WERI-Rb-1 (cell line): ENCODE results near the gene ATP9A.

Experiments used
- DNase-seq: peaks from one replicate; pipeline ENCODE4 v3.0.0-alpha.2; 2020
- H3K27ac ChIP-seq: fragments of 250-450 bp; sonication (Bioruptor Pico); 2 replicates; pipeline ENCODE4 v1.5.1; 2020; ENCODE audit warnings: mild to moderate bottlenecking, moderate library complexity
- H3K27me3 ChIP-seq: fragments of 250-450 bp; sonication (Bioruptor Pico); 2 replicates; pipeline ENCODE4 v1.5.1; 2021; ENCODE audit warnings: mild to moderate bottlenecking, low read depth, moderate library complexity; ENCODE audit not compliant: insufficient read depth, severe bottlenecking
- H3K36me3 ChIP-seq: fragments of 250-450 bp; sonication (Bioruptor Pico); 2 replicates; pipeline ENCODE4 v1.5.1; 2020; ENCODE audit warnings: mild to moderate bottlenecking, moderate library complexity
- H3K4me3 ChIP-seq: 2 replicates; pipeline ENCODE4 v1.5.1; 2011; ENCODE audit warnings: low read depth, mild to moderate bottlenecking, control low read depth, low read length
- H3K9me3 ChIP-seq: fragments of 250-450 bp; sonication (Bioruptor Pico); 2 replicates; pipeline ENCODE4 v1.5.1; 2021; ENCODE audit warnings: mild to moderate bottlenecking, moderate library complexity; ENCODE audit not compliant: severe bottlenecking
- TF ChIP-seq, protein P1 (sequence below): IDR thresholded peaks from 2 replicates; pipeline ENCODE4 v1.5.1; 2011; ENCODE audit warnings: low read depth, mild to moderate bottlenecking, control low read depth, inconsistent platforms, low read length

The ATP9A gene

DNA sequence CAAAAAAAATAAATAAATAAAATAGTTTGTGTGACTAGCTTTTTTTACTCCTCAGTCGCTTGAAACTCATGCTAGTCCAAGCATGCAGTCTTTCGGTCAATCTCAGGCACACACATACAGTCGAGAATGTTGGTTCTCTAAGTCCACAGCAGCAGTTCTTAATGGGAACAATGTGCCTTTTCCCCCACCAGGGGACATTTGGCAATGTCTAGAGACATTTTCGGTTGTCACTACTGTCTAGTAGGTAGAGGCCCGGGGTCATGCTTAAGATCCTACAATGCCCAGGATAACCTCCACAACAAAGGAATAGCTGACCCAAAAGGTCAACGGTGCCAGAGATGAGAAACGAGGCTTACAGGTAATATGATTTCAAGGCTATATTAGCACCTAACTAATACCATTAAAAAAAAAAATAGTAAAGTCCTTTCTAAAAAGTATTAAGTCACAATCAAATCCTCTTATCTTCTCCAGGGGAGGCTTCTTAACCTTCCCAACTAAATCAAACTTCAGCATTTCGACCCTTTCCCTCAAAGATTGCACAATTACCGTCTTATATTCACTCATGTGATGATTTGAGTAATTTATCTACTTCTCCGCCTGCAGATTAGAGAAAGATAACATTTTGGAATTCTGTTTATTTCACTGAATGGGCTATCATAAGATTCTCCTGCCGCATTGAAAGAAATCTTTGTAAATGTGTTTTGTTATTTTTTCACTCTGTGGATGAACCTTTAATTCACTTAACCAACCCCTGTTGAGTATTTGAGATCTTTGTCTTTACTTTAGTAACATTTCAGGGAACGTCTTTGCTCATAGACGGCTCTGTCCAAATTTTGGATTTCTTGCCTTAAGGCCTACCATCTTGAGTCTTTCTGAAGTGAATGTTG, 42.2 kb upstream of the ATP9A start:
- TF ChIP-seq, protein P1, sequence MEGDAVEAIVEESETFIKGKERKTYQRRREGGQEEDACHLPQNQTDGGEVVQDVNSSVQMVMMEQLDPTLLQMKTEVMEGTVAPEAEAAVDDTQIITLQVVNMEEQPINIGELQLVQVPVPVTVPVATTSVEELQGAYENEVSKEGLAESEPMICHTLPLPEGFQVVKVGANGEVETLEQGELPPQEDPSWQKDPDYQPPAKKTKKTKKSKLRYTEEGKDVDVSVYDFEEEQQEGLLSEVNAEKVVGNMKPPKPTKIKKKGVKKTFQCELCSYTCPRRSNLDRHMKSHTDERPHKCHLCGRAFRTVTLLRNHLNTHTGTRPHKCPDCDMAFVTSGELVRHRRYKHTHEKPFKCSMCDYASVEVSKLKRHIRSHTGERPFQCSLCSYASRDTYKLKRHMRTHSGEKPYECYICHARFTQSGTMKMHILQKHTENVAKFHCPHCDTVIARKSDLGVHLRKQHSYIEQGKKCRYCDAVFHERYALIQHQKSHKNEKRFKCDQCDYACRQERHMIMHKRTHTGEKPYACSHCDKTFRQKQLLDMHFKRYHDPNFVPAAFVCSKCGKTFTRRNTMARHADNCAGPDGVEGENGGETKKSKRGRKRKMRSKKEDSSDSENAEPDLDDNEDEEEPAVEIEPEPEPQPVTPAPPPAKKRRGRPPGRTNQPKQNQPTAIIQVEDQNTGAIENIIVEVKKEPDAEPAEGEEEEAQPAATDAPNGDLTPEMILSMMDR: peak; percentile 41
- Histone ChIP-seq H3K27me3 (no peaks in the 10 kb centered on the region), H3K36me3 (no peaks in the 10 kb centered on the region), H3K4me3 (no peak overlapping the region), H3K9me3 (no peaks in the 10 kb centered on the region), H3K27ac (no peak overlapping the region)
- peak; percentile 33 for DNase-seq

DNA sequence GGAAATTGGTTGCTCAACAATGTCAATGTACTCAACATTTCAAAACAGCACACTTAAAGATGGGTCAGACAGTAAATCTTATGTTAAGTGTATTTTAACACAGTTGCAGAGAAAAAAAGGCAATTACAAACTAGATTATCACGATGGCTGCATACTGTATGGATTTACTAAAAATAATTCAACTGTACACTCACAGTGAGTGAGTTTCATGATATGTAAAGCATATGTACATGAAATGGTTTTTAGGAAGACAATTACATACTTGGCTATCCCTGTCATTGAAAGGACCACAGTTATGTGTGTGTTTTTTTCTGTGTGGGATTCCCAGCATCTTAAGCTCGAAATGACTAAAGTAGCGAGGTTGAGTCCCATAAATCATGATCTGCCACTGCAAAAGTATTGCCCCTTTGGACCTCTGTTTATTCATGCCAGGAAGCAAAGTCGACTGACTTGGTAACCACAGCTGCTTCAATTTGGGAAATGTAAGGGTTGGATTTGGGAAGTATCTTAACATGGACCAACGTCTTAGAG, 39.6 kb upstream of the ATP9A start:
- Histone ChIP-seq H3K4me3 (no peak overlapping the region), H3K9me3 (no peaks in the 10 kb centered on the region)
- DNase-seq: no peak

DNA sequence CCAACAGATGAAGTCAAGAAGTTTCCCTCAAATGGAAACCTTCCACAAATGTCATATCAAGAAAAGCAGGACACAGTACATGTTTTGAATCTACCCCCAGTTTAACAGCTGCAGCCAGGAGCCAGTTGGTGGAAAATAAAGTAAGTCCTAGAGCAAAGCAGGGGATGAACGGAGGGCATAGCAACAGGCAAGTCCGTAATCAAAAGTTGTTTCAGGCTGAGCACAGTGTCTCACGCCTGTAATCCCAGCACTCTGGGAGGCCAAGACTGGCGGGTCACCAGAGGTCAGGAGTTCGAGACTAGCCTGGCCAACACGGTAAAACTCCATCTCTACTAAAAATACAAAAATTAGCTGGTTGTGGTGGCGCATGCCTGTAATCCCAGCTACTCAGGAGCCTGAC, 36.6 kb upstream of the ATP9A start:
- TF ChIP-seq, protein P1: no peak
- no peaks in the 10 kb centered on the region for H3K9me3 ChIP-seq
- H3K4me3 ChIP-seq: no peak overlapping the region
- DNase-seq: no peak
- no peaks in the 10 kb centered on the region for H3K27me3 ChIP-seq
- H3K36me3 ChIP-seq: no peaks in the 10 kb centered on the region
- no peak overlapping the region for H3K27ac ChIP-seq

More for the DNA sequence above, 39.6 kb upstream of the ATP9A start:
- TF ChIP-seq, protein P1: no peak
- H3K27me3 ChIP-seq: no peaks in the 10 kb centered on the region
- H3K27ac ChIP-seq: no peak overlapping the region
- H3K36me3 ChIP-seq: no peaks in the 10 kb centered on the region

DNA sequence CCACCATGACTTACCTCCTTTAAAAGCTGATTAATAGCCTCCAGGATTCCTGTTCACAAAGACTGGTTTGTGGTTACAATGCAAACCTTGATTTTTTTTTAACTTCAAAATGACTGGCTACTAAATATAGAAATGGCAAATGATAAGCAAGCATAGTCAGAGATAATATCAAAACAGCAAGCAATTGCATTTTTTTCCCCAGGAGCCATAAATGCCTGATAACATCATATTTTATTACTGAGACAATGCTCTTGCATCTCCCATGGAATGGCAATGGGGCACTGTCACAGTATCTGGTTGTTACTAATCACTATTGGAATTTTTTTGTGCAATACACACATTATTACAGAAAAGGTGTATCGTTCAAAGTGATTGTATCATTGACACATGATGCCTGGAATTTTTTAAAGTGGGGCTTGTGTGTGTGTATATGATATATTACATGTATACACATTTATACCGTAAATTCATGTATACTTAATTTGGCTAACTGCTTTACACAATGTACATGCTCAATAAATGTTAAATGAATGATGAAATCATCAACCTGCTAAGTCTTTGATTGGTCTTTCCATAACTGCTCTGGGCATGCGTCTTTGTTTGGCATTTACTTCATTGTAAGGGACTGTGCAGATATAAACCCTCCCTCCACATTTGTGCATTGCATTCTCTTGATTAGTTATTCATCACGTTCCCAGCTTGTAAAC, 35.1 kb upstream of the ATP9A start:
- H3K9me3 ChIP-seq: no peaks in the 10 kb centered on the region
- DNase-seq: no peak
- H3K4me3 ChIP-seq: no peak overlapping the region
- no peaks in the 10 kb centered on the region for H3K36me3 ChIP-seq
- TF ChIP-seq, protein P1: no peak
- no peaks in the 10 kb centered on the region for H3K27me3 ChIP-seq
- no peak overlapping the region for H3K27ac ChIP-seq

DNA sequence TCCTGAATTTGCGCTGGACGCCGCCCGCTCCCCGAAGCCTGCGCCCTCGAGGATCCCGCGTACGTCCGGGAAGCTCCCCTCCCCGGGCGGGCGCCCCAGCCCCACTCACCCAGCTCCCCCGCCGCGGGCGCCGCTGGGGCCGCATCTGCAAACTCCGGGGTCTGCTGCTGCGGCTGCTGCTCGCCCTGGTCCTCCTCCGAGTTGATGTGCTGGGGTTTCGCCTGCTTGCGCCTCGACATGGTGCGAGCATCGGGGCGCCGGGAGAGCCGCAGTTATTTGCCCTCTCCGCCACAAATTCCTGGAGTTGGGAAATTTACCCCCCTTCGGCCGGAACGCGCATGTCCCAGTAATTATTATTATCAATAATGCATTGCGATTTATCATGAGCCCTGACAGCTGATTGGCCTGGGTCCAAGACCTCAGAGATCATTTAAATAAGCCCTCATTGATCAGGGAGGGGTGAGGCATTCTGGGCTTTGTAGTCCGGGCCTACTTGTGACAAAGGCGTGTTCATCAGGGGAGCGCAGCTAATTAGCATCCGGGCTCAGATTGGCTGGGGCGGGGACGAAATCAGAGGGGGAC, 34.1 kb upstream of the ATP9A start, which contains the start of gene SALL4:
Gene SALL4 (minus strand): TSS at position 352 of the 582 bp plus-strand sequence. CDS start 113 bp downstream, at position 239.
- Histone ChIP-seq H3K27ac (no peak within 1 kb of the TSS), H3K27me3 (no peaks in the 10 kb centered on the region), H3K36me3 (no peaks in the 10 kb centered on the region), H3K4me3 (no peak within 1 kb of the TSS), H3K9me3 (no peaks in the 10 kb centered on the region)
- DNase-seq: no peak
- TF ChIP-seq, protein P1: no peak
